ENCODE data around the gene C17orf113.
A peak's percentile ranks its signal among the peaks of the same experiment; 100 is the strongest.

Gene C17orf113

DNA sequence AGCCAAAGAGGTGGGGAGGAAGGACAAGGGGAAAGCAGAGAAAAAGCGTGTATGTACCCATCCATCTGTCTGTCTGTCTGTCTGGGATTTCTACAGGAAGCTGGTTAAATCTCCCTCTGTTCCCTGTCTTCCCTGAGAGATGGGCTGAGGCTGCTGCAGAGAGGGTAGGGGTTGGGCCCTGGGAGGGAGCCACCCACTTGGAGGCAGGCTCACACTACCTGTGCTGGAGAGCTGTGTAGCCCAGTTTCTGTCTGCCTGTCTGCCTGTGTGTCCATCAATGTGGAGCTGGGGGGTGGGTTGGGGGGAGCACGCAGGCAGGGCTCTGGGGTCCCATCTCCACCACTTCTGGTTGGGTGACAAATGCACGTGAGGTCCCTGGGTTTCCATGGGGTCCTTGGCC, 18.6 kb upstream of the C17orf113 start:
- Histone ChIP-seq H3K4me3 (ENCODE audit: low read depth, low read length, poor library complexity, severe bottlenecking) (no peak overlapping the region), H3K79me2 (ENCODE audit: insufficient read depth, low read length) (no peaks in the 10 kb centered on the region), H3K36me3 (ENCODE audit: insufficient read depth, low read length) (no peaks in the 10 kb centered on the region), H4K20me1 (ENCODE audit: insufficient read depth, low read length) (no peaks in the 10 kb centered on the region), H3K9me2 (ENCODE audit: low read depth, low read length) (no peaks in the 10 kb centered on the region), H3K27me3 (ENCODE audit: insufficient read depth, low read length) (peaks cover 4% of the 10 kb centered on the region; the same call in 1 of the 2 replicates), H3K27ac (ENCODE audit: low read depth, low read length, poor library complexity, severe bottlenecking) (no peak overlapping the region), H3K4me2 (ENCODE audit: low read length) (no peak overlapping the region), H2AFZ (ENCODE audit: low read length) (no peak overlapping the region), H3K9ac (ENCODE audit: low read length) (no peak overlapping the region), H3K4me1 (ENCODE audit: insufficient read depth, low read length, severe bottlenecking) (peaks cover 1% of the 10 kb centered on the region), H3K9me3 (ENCODE audit: low read length) (no peaks in the 10 kb centered on the region), H3F3A (ENCODE audit: insufficient read depth, low read length) (no peaks in the 10 kb centered on the region)
- TF ChIP-seq, protein P1, sequence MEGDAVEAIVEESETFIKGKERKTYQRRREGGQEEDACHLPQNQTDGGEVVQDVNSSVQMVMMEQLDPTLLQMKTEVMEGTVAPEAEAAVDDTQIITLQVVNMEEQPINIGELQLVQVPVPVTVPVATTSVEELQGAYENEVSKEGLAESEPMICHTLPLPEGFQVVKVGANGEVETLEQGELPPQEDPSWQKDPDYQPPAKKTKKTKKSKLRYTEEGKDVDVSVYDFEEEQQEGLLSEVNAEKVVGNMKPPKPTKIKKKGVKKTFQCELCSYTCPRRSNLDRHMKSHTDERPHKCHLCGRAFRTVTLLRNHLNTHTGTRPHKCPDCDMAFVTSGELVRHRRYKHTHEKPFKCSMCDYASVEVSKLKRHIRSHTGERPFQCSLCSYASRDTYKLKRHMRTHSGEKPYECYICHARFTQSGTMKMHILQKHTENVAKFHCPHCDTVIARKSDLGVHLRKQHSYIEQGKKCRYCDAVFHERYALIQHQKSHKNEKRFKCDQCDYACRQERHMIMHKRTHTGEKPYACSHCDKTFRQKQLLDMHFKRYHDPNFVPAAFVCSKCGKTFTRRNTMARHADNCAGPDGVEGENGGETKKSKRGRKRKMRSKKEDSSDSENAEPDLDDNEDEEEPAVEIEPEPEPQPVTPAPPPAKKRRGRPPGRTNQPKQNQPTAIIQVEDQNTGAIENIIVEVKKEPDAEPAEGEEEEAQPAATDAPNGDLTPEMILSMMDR (IDR thresholded peaks at IDR 0.05; ENCODE audit: low read length): no peak
- TF ChIP-seq EZH2 (IDR thresholded peaks at IDR 0.05; ENCODE audit: borderline replicate concordance, low read length): no peak

DNA sequence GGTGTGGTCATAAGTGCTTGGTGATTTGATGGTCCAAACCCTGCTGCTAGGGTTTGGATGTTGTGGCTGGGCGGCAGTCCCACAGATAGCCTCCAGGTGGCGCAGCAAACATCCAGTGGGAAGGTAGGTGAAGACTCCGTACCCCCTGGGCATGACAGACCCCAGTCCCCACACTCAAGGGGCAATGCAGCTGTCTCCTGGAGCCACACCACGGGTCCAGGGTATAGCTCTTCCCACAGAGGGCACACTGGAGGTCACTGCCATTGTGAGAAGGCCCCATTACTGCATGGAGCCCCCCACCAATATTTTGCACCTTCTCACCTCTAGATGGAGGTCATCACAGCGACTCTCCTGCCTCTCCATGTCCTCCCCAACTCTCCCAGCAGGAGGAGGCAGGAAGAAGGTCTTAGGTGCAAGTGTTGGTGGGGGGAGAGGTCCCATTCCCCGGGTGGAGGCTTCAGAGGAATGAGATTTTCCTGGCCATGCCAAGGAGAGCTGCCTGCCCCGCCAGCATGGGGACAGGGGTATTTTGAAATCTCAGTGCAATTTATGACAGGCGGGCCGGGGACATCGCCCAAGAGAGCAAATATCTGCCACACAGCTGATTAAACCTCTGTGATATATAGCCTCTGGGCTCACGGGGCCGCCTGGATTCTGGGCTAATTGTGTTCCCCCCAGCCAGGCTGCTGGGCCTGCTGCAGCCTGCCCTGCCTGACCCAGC, 17.1 kb upstream of the C17orf113 start:
- Histone ChIP-seq H2AFZ (ENCODE audit: low read length) (no peak overlapping the region), H3K9me2 (ENCODE audit: low read depth, low read length) (no peaks in the 10 kb centered on the region), H3K27ac (ENCODE audit: low read depth, low read length, poor library complexity, severe bottlenecking) (no peak overlapping the region), H3K4me1 (ENCODE audit: insufficient read depth, low read length, severe bottlenecking) (peaks cover 7% of the 10 kb centered on the region), H3K79me2 (ENCODE audit: insufficient read depth, low read length) (no peaks in the 10 kb centered on the region), H3K27me3 (ENCODE audit: insufficient read depth, low read length) (peaks cover 4% of the 10 kb centered on the region; the same call in 1 of the 2 replicates), H3K36me3 (ENCODE audit: insufficient read depth, low read length) (no peaks in the 10 kb centered on the region), H3K4me2 (ENCODE audit: low read length) (no peak overlapping the region), H4K20me1 (ENCODE audit: insufficient read depth, low read length) (no peaks in the 10 kb centered on the region), H3K9me3 (ENCODE audit: low read length) (no peaks in the 10 kb centered on the region), H3F3A (ENCODE audit: insufficient read depth, low read length) (no peaks in the 10 kb centered on the region), H3K4me3 (ENCODE audit: low read depth, low read length, poor library complexity, severe bottlenecking) (no peak overlapping the region), H3K9ac (ENCODE audit: low read length) (no peak overlapping the region)
- no peak for TF ChIP-seq EZH2 (IDR thresholded peaks at IDR 0.05; ENCODE audit: borderline replicate concordance, low read length)
- TF ChIP-seq, protein P1 (IDR thresholded peaks at IDR 0.05; ENCODE audit: low read length): peak; percentile 99

DNA sequence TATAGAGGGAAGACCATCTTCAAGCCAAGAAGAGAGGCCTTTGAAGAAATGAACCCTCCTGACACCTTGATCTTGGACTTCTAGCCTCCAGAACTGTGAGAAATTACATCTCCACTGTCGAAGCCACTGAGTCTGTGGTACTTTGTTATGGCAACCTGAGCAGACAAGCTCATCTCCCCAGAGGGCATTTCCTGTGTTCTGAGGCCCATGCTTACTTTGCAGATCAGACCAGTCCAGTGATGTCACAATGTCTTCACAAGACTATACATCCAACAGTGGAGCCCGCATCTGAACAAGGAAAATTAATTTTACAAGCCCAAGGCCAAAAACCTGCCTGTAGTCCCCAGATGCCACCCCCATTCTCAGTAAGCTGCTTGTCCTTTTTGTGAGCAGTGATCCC, 14.8 kb upstream of the C17orf113 start:
- no peaks in the 10 kb centered on the region for H3K9me2 ChIP-seq (ENCODE audit: low read depth, low read length)
- no peaks in the 10 kb centered on the region for H3K79me2 ChIP-seq (ENCODE audit: insufficient read depth, low read length)
- no peaks in the 10 kb centered on the region for H4K20me1 ChIP-seq (ENCODE audit: insufficient read depth, low read length)
- H3K9me3 ChIP-seq (ENCODE audit: low read length): no peaks in the 10 kb centered on the region
- TF ChIP-seq, protein P1 (IDR thresholded peaks at IDR 0.05; ENCODE audit: low read length): no peak
- no peak for TF ChIP-seq EZH2 (IDR thresholded peaks at IDR 0.05; ENCODE audit: borderline replicate concordance, low read length)
- peaks cover 7% of the 10 kb centered on the region for H3K4me1 ChIP-seq (ENCODE audit: insufficient read depth, low read length, severe bottlenecking)
- no peaks in the 10 kb centered on the region for H3F3A ChIP-seq (ENCODE audit: insufficient read depth, low read length)
- peaks cover 6% of the 10 kb centered on the region; the same call in 1 of the 2 replicates for H3K27me3 ChIP-seq (ENCODE audit: insufficient read depth, low read length)
- no peak overlapping the region for H3K4me2 ChIP-seq (ENCODE audit: low read length)
- H3K4me3 ChIP-seq (ENCODE audit: low read depth, low read length, poor library complexity, severe bottlenecking): no peak overlapping the region
- H3K36me3 ChIP-seq (ENCODE audit: insufficient read depth, low read length): no peaks in the 10 kb centered on the region
- no peak overlapping the region for H3K27ac ChIP-seq (ENCODE audit: low read depth, low read length, poor library complexity, severe bottlenecking)
- no peak overlapping the region for H2AFZ ChIP-seq (ENCODE audit: low read length)
- H3K9ac ChIP-seq (ENCODE audit: low read length): no peak overlapping the region
